Renal cortex interstitium (tissue), 11 donors: ENCODE results near the gene LRRC49. TPM values are rescaled to one million over a fixed set of nuclear protein-coding genes. Genes with fewer than 3 reads are reported as not detected.
A peak's percentile ranks its signal among the peaks of the same experiment; 100 is the strongest.
"Not testable (repeated sequence)": the region's sequence is repeated elsewhere in the genome, so short reads cannot be mapped to it uniquely, and the experiment has no call there.

ENCODE experiments used
- DNase-seq, 11 donors: peaks; one replicate each; pipeline ENCODE4 v3.0.0-alpha.2; 2013; ENCODE audit warnings: low read depth in 9 of 11, low spot score in 4 of 11; ENCODE audit errors: extremely low read depth in 1 of 11
- polyA plus RNA-seq, 3 donors: library from polyadenylated mRNA; unstranded; fragments of 120-200 nt; gene quantifications; one replicate each; pipeline ENCODE4 v1.2.1, GENCODE V29; 2013; ENCODE audit not compliant: insufficient read length in 3 of 3

The LRRC49 gene
- polyA plus RNA-seq, 3 donors = 14.9 to 23.4 (median 21.4) TPM

DNA sequence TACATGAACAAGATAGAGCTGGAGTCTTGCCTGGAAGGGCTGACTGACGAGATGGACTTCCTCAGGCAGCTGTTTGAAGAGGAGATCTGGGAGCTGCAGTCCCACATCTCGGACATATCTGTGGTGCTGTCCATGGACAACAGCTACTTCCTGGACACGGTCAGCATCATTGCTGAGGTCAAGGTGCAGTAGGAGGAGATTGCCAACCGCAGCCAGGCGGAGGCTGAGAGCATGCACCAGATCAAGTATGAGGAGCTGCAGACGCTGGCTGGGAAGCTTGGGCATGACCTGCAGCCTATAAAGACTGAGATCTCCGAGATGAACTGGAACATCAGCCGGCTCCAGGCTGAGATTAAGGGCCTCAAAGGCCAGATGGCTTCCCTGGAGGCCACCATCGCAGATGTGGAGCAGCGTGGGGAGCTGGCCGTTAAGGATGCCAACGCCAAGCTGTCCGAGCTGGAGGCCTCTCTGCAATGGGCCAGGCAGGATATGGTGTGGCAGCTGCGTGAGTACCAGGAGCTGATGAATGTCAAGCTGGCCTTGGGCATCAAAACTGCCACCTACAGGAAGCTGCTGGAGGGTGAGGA, 33.2 kb upstream of the LRRC49 start:
- DNase-seq = no peak

DNA sequence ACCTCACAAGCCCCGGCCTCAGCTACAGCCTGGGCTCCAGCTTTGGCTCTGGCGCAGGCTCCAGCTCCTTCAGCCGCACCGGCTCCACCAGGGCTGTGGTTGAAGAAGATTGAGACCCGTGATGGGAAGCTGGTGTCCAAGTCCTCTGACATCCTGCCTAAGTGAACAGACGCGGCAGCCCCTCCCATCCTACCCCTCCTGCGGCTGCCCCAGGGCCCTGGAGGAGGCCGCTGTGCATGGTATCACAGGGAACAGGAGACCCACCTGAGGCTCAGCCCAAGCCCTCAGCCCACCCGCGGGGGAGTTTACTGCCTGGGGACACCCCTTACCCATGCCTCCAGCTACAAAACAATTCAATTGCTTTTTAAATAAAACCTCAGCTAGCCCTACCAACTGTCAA, 32.6 kb upstream of the LRRC49 start:
- DNase-seq = no peak

DNA sequence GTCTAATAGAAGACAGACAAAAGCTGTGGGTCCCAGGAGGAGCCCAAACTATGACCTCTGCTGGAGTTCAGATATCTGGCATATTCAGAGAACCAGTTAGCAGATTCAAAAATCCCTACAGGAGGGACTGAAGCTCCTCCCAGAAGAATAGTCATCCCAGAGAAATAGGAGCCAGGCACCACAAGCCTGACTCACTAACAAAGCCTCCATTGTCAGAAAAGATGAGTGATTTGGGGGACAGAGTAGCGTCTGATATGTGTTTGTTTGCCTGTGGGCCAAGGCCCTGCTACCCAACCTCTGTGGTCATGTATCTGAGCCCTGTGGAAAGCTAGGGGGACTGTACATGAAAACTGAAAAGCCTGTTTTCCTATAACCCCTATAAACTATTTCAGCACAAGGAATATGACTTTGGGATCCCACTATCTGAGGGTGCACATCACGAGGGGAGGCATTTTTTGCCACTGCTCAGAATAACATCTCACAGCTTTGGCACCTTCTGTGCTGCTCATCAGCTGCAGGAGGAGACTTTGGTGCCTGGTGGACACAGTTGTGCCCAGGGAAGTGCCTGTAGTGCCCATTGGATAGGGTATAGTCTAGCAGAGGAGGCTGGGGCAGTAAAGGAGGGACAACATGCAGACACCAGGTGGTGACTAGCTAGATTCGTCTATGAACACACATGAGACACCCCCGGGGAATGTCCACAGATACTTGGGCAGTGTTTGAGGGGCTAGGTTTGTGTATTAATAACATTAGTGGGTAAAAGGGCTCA, 29.0 kb upstream of the LRRC49 start:
- no peak for DNase-seq

- DNase-seq = no peak
Measured at GRCh38 chr15:70866982-70867641, 25.5 kb upstream of the LRRC49 start.

- peak in 1 of 11 donors; percentile 8 for DNase-seq
Measured at GRCh38 chr15:70867911-70868467, 24.6 kb upstream of the LRRC49 start.

DNA sequence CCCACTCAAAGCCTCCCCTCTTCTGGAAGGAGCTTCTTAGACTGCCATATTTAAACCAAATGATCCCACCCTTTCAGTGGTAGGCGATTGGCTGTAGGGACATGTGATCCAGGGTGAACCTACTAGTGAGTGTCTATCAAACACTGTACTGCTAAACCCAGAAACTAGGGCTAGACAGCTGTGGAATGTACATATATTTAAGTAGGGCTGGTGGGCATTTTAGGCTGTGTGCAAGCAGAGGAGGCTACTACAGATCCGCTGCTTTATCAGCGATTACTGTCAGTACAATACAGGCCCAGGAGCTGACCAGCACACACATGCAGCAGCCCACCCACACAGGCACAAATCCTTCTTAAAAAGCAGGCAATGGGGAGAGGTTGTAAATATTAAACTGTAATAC, 23.3 kb upstream of the LRRC49 start:
- DNase-seq = no peak

GRCh38 chr15:70870051-70870450, 22.6 kb upstream of the LRRC49 start:
- no peak for DNase-seq

- not testable (repeated sequence) for DNase-seq
Measured at GRCh38 chr15:70871490-70871889, 21.1 kb upstream of the LRRC49 start.

- no peak for DNase-seq
Measured at GRCh38 chr15:70873232-70874054, 19.2 kb upstream of the LRRC49 start.

DNA sequence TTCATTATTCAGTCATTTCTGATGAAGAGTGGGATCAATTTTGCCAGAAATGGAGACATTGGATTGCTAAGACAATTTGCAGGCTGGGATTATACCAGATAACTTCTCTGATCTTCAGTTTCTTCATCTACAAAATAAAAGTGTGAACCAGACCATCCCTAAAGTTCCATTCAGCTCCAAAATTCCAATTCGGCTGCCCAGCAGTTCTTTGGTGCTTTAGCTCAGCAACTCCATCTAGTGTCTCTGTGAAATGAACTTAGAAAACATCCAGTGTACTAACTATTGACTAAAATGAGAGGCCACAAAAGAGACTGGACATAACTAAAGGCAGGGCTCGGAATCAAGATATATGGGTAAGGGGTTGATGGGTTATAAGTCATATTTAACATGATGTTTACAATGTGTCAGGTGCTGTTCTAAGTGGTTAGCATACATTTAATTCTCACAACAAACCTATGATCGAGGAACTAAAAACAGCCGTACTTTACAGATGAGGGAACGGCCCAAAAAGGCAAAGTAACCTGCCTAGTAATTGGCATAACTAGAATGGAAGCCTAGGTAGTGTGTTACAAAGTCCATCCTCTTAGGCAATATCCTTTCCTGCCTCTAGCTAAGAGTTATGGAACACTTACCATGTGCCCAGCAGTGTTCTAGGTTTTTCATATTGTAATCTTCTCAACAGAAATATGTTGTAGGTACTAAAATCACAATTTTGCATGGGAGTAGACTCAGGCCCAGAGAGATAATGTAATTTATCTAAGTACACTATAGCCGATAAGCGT, 17.4 kb upstream of the LRRC49 start:
- peak in 1 of 11 donors; percentile 22 for DNase-seq

GRCh38 chr15:70876011-70876410, 16.6 kb upstream of the LRRC49 start:
- no peak for DNase-seq

DNA sequence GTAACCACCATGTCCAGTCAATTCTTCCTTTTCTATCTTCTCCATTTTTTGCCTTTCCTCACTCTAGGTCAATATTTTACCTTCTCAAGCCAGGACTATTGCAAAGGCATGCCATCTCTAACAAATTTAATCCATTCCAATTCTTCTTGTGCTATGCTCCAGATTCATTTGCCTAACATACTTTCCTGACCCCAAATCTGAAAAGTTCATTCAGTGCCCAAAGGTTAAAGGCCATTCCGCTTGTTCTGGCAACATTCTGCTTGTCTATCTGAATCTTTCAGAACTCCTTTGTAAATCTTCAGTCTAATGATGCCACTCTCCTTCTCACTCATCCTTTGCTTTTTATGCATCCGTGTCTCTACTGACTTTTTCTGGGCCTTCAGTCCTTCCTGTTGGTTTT, 15.9 kb upstream of the LRRC49 start:
- DNase-seq = no peak

DNA sequence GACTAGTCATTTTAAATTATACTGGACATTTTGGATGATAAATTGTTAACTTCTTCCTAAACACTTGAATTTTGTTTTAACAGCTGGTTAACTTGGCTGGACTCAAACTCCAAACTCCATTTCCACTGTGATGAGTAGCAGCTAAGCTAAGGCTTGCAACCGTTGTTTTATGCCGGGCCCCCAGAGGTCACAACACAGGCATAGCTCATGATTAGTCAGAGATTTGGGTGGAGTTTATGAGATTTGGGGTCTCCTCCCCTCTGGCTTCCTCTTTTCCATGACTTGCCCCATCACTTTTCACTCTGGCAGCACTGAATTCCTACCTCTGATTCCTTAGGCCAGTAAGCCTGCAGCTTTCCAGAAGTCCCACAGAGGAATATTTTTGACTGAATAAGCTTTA, 13.2 kb upstream of the LRRC49 start:
- DNase-seq = peak in 1 of 11 donors; percentile 21

DNA sequence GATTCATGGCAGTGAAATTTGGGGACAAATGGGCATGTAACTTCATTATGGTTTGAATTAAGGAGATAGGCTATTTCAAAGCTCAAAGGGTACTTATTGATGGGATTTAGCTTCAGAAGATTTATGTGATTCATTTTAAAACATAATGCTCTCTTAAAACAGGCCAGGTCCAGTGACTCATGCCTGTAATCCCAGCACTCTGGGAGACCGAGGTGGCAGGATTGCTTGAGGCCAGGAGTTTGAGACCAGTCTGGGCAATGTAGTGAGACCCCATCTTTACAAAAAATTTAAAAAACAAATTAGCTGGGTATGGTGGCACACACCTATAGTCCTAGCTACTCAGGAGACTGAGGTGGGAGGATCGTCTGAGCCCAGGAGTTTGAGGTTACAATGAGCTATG, 11.8 kb upstream of the LRRC49 start:
- DNase-seq = no peak

DNA sequence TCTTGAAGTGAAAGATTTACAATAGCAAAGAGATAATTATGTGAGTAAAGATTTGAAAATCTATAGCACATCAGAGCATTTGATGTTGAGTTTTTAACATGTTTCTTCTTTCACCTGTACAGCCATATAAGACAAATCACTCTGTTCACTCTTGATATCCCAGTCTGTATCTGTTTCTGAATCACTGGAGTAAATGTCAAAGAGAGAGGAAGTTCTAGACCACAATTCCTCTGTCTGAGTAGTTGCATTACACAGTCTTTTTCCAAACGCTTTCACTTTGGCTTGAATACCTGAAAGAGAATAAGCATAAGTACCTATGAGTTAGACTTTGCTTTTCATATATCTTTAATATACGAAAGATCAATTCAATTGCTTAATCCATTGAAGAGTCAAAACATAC, 10.3 kb upstream of the LRRC49 start:
- DNase-seq = no peak

- peak in 5 of 11 donors; percentile 17 to 62 (median 37) for DNase-seq
Measured at GRCh38 chr15:70892912-70893560, 410 bp downstream of the LRRC49 start.

GRCh38 chr15:70902107-70902506, 9.5 kb downstream of the LRRC49 start:
- DNase-seq = no peak

DNA sequence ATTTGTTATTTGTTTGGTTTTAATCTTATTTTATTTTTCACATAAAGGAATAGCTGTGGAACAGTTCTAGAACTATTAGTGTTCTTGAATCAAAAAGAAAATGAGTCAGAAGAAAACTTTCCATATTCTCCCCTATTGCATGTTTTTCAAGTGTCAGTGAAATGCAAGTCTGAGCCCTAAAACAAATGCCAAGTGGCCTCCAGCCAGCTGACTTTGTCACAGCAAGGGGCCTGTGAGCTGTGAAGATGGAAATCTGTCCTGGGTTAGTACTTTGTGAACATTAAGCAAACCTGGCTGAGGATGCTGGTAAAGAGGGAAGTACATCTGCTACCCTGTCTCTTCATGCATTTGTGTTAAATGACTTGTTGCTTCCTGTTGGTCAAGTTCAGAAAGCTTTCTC, 14.2 kb downstream of the LRRC49 start:
- DNase-seq = no peak
